NB4 (cell line): Measurements from ENCODE around the gene RAE1.

Experiments
- CTCF ChIP-seq: IDR thresholded peaks from one replicate; pipeline ENCODE4 v1.5.1; 2012; ENCODE audit warnings: low read depth, low read length
- MYC ChIP-seq: IDR thresholded peaks from 2 replicates; pipeline ENCODE4 v1.6.1; 2011; ENCODE audit warnings: low read depth, low read length
- POLR2A ChIP-seq: IDR thresholded peaks from 2 replicates; pipeline ENCODE4 v1.6.1; 2011; ENCODE audit warnings: mild to moderate bottlenecking; ENCODE audit not compliant: insufficient read length; ENCODE audit errors: extremely low read depth

GRCh38 chr20:57350081-57350710 lies 859 bp upstream of the RAE1 start:
- no peak for TF ChIP-seq POLR2A
- TF ChIP-seq CTCF = no peak
- no peak for TF ChIP-seq MYC
